ENCODE results near the gene SLC50A1. TPM values are rescaled to one million over a fixed set of nuclear protein-coding genes. Genes with fewer than 3 reads are reported as not detected.
"Not testable (repeated sequence)": the region's sequence is repeated elsewhere in the genome, so short reads cannot be mapped to it uniquely, and the experiment has no call there.

The SLC50A1 gene
- total RNA-seq, 4 donors from 2014 or later, result 5.7 to 33.9 (median 14.9) TPM

- 70% methylated on average over 5 of the region's 5 CpGs for WGBS, 2 donors
- Histone ChIP-seq H3K27me3 (no peaks in the 10 kb centered on the region), H3K4me1 (no peaks in the 10 kb centered on the region)
Measured at GRCh38 chr1:155116113-155116764, 19.4 kb upstream of the SLC50A1 start.

GRCh38 chr1:155117610-155118009 is 18.0 kb upstream of the SLC50A1 start:
- TF ChIP-seq CTCF (IDR thresholded peaks at IDR 0.05) (no peak), EP300 (IDR thresholded peaks at IDR 0.05) (no peak), POLR2A (IDR thresholded peaks at IDR 0.05) (no peak)
- H3K4me3 ChIP-seq, result no peak overlapping the region
- DNase-seq (ENCODE audit: low spot score in 2 of 2), result no peak
- H3K27me3 ChIP-seq, result no peaks in the 10 kb centered on the region
- no peak overlapping the region for H3K27ac ChIP-seq
- no peaks in the 10 kb centered on the region for H3K9me3 ChIP-seq
- H3K36me3 ChIP-seq, result no peaks in the 10 kb centered on the region
- H3K4me1 ChIP-seq, result no peaks in the 10 kb centered on the region
- 62 to 71% methylated on average over 4 of the region's 4 CpGs for WGBS, 2 donors

More at GRCh38 chr1:155116113-155116764, 19.4 kb upstream of the SLC50A1 start:
- DNase-seq (ENCODE audit: low spot score in 2 of 2), result no peak
- no peak for TF ChIP-seq CTCF (IDR thresholded peaks at IDR 0.05)
- no peak for TF ChIP-seq EP300 (IDR thresholded peaks at IDR 0.05)
- no peak for TF ChIP-seq POLR2A (IDR thresholded peaks at IDR 0.05)
- Histone ChIP-seq H3K9me3 (no peaks in the 10 kb centered on the region), H3K36me3 (no peaks in the 10 kb centered on the region), H3K27ac (no peak overlapping the region), H3K4me3 (no peak overlapping the region)

- WGBS, 2 donors, result 90 to 91% methylated on average over 7 of the region's 7 CpGs
- not testable (repeated sequence) for H3K4me3 ChIP-seq; H3K36me3 ChIP-seq; DNase-seq (ENCODE audit: low spot score in 2 of 2); H3K27ac ChIP-seq; H3K27me3 ChIP-seq; H3K9me3 ChIP-seq; H3K4me1 ChIP-seq
Measured at GRCh38 chr1:155118090-155118489, 17.6 kb upstream of the SLC50A1 start.

- Histone ChIP-seq H3K27ac (no peak overlapping the region), H3K4me3 (no peak overlapping the region), H3K36me3 (no peaks in the 10 kb centered on the region), H3K4me1 (peaks cover 0 to 5% (median under 1%) of the 10 kb centered on the region in 4 donors), H3K27me3 (no peaks in the 10 kb centered on the region), H3K9me3 (no peaks in the 10 kb centered on the region)
- WGBS, 2 donors, result 58 to 65% methylated on average over 6 of the region's 6 CpGs
- DNase-seq (ENCODE audit: low spot score in 2 of 2), result no peak
- TF ChIP-seq EP300 (IDR thresholded peaks at IDR 0.05), result no peak
- TF ChIP-seq POLR2A (IDR thresholded peaks at IDR 0.05), result no peak
- no peak for TF ChIP-seq CTCF (IDR thresholded peaks at IDR 0.05)
Measured at GRCh38 chr1:155120253-155120652, 15.4 kb upstream of the SLC50A1 start.

GRCh38 chr1:155121249-155121648 is 14.4 kb upstream of the SLC50A1 start:
- no peak for DNase-seq (ENCODE audit: low spot score in 2 of 2)
- no peaks in the 10 kb centered on the region for H3K27me3 ChIP-seq
- 82 to 86% methylated on average over 2 of the region's 2 CpGs for WGBS, 2 donors
- H3K36me3 ChIP-seq, result no peaks in the 10 kb centered on the region
- H3K9me3 ChIP-seq, result no peaks in the 10 kb centered on the region
- no peak for TF ChIP-seq EP300 (IDR thresholded peaks at IDR 0.05)
- TF ChIP-seq POLR2A (IDR thresholded peaks at IDR 0.05), result no peak
- no peak for TF ChIP-seq CTCF (IDR thresholded peaks at IDR 0.05)
- no peak overlapping the region for H3K4me3 ChIP-seq
- no peak overlapping the region for H3K27ac ChIP-seq
- H3K4me1 ChIP-seq, result peaks cover 0 to 15% (median 7%) of the 10 kb centered on the region in 4 donors

Measured in tibial nerve (tissue), 4 donors.